Activated naive CD8-positive, alpha-beta T cell (primary cell): Measurements from ENCODE around the gene PCDH19.
A peak's percentile ranks its signal among the peaks of the same experiment; 100 is the strongest.
"Not testable (repeated sequence)": the region's sequence is repeated elsewhere in the genome, so short reads cannot be mapped to it uniquely, and the experiment has no call there.

Source experiments
- H3K27ac Mint-ChIP-seq: one replicate; pipeline ENCODE4 v1.8.0; 2021; ENCODE audit warnings: mixed read lengths
- H3K27me3 Mint-ChIP-seq: one replicate; pipeline ENCODE4 v1.8.0; 2021; ENCODE audit warnings: mixed read lengths
- H3K36me3 Mint-ChIP-seq: one replicate; pipeline ENCODE4 v1.8.0; 2021; ENCODE audit warnings: mixed read lengths
- H3K4me1 Mint-ChIP-seq: one replicate; pipeline ENCODE4 v1.8.0; 2021; ENCODE audit warnings: low read depth, mixed read lengths
- H3K4me3 Mint-ChIP-seq: one replicate; pipeline ENCODE4 v1.8.0; 2021; ENCODE audit warnings: mild to moderate bottlenecking, mixed read lengths
- H3K9me3 Mint-ChIP-seq: one replicate; pipeline ENCODE4 v1.8.0; 2021; ENCODE audit warnings: low read depth, mixed read lengths

Gene PCDH19

DNA sequence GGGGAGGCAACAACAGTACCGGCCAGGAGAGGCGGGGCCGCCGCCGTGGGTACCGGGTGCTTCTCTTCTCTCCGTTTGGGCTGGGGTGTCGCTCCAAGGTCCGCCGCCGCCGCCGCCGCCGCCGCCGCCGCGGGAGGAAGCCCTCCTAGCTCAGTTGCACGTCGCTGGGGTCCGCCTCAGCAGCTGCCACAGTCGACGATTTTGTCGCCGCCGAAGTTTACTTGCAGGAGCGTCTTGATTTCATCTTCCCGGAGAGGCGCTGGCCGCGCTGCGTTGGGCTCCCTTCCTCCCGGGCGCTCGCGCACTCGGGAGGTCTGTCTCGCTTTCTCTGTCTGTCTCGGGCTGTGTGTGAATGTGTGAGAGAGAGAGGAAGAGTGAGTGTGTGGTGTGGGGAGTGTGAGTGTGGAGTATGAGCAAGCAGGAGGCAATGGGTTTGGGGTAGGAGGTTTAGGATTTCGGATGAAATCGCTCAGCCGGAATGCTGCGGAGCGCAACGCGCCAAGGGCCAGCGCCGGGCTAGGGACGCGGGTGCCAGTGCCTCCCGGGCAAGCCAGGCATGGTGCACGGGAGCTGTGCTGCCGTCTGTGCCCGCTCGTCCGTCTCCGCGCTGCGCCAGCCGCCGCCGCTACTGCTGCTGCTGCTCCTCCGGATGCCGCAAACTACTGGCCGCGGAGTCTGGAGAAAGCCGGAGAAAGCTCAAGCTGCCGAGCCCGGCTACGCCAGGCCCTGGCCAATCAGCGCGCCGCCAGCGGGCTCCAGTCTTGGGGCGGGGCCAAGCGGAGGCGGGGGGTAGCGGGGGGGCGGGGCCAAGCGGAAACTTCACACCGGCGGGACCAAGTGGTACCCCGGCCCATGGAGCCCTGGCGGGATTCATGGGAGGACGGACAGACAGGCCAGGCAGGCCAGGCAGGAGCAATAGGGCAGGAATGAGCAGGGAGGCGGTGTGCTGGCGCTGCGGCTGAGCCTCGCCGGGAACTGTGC, at the start of gene PCDH19:
PCDH19 (minus strand) TSS at position 664 of the 981 bp plus-strand sequence. CDS start 1,676 bp downstream, outside the sequence.
- no peaks in the 10 kb centered on the region for H3K36me3 Mint-ChIP-seq
- no peaks in the 10 kb centered on the region for H3K9me3 Mint-ChIP-seq
- H3K27ac Mint-ChIP-seq, result no peak within 1 kb of the TSS
- peaks cover 24% of the 10 kb centered on the region for H3K27me3 Mint-ChIP-seq
- peak within 1 kb of the TSS; percentile 87 for H3K4me3 Mint-ChIP-seq
- peaks cover 24% of the 10 kb centered on the region for H3K4me1 Mint-ChIP-seq

GRCh38 chrX:100449696-100450608, 39.9 kb upstream of the PCDH19 start:
- no peaks in the 10 kb centered on the region for H3K4me1 Mint-ChIP-seq
- H3K4me3 Mint-ChIP-seq, result no peak overlapping the region
- H3K9me3 Mint-ChIP-seq, result no peaks in the 10 kb centered on the region
- H3K27ac Mint-ChIP-seq, result no peak overlapping the region
- H3K27me3 Mint-ChIP-seq, result peaks cover 10% of the 10 kb centered on the region
- no peaks in the 10 kb centered on the region for H3K36me3 Mint-ChIP-seq

- Mint-ChIP-seq H3K4me1 (no peaks in the 10 kb centered on the region), H3K27me3 (peaks cover 9% of the 10 kb centered on the region), H3K36me3 (no peaks in the 10 kb centered on the region), H3K27ac (no peak overlapping the region), H3K9me3 (no peaks in the 10 kb centered on the region), H3K4me3 (no peak overlapping the region)
Measured at GRCh38 chrX:100447655-100448397, 37.8 kb upstream of the PCDH19 start.

- H3K27ac Mint-ChIP-seq, result no peak overlapping the region
- no peaks in the 10 kb centered on the region for H3K27me3 Mint-ChIP-seq
- H3K4me3 Mint-ChIP-seq, result no peak overlapping the region
- no peaks in the 10 kb centered on the region for H3K9me3 Mint-ChIP-seq
- no peaks in the 10 kb centered on the region for H3K36me3 Mint-ChIP-seq
- H3K4me1 Mint-ChIP-seq, result no peaks in the 10 kb centered on the region
Measured at GRCh38 chrX:100445593-100445992, 35.5 kb upstream of the PCDH19 start.

DNA sequence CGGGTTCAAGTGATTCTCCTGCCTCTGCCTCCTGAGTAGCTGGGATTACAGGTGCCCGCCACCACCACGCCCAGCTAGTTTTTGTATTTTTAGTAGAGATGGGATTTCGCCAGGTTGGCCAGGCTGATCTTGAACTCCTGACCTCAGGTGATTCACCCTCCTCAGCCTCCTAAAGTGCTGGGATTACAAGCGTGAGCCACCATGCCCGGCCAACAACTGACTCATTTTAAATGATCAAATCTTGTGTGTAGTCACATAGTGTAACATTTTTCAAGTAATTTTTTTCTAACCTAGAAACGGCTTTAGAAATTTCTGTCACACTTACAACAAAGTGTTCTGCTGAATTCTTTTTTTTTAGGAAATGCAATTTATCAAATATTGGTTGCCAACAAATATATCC, 31.2 kb upstream of the PCDH19 start:
- not testable (repeated sequence) for H3K36me3 Mint-ChIP-seq, H3K27ac Mint-ChIP-seq, H3K4me1 Mint-ChIP-seq, H3K4me3 Mint-ChIP-seq, H3K27me3 Mint-ChIP-seq, H3K9me3 Mint-ChIP-seq

GRCh38 chrX:100440006-100440405, 29.9 kb upstream of the PCDH19 start:
- H3K27ac Mint-ChIP-seq, result no peak overlapping the region
- H3K4me3 Mint-ChIP-seq, result no peak overlapping the region
- no peaks in the 10 kb centered on the region for H3K27me3 Mint-ChIP-seq
- H3K4me1 Mint-ChIP-seq, result no peaks in the 10 kb centered on the region
- no peaks in the 10 kb centered on the region for H3K9me3 Mint-ChIP-seq
- no peaks in the 10 kb centered on the region for H3K36me3 Mint-ChIP-seq

DNA sequence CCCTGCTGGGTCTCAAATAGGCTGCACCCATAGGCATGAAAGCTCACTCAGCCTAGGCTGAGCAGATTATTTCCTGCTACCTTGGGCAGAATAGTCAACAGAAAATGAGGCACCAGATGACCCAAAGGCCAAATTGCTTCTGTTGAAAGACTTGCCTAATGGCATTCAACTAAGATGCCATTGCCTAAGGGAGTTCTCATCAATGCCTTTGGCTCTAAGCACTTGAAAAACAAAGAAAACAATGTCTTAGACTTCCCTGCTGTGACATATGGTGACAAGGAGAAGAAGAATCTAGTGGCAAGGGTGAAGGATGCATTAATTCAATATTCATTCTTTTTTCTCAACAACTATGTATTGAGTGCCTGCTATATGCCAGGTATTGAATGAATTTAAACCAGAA, 25.7 kb upstream of the PCDH19 start:
- Mint-ChIP-seq H3K27ac (no peak overlapping the region), H3K9me3 (no peaks in the 10 kb centered on the region), H3K4me3 (no peak overlapping the region), H3K4me1 (no peaks in the 10 kb centered on the region), H3K36me3 (no peaks in the 10 kb centered on the region), H3K27me3 (no peaks in the 10 kb centered on the region)

DNA sequence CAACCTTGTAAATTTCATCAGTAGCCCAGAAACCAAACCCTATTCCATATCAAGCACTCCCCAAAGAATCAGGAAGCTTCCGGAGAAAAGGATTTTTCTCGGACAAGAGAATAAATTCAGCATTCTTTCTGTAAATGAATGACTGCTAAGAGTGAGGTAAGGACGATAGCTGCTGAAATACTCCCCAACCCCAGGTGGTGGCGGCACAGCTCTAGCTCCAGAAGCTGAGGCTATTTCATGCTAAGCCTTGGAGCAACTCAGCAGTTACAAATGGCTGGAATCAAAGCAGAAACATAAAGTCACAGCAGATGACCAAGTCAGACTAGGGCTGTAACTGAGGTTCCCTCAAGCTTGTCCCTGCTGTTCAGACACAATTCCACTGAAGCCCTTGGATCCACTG, 13.9 kb upstream of the PCDH19 start:
- Mint-ChIP-seq H3K9me3 (no peaks in the 10 kb centered on the region), H3K27me3 (peaks cover 4% of the 10 kb centered on the region), H3K4me3 (no peak overlapping the region), H3K36me3 (no peaks in the 10 kb centered on the region), H3K4me1 (no peaks in the 10 kb centered on the region), H3K27ac (no peak overlapping the region)

DNA sequence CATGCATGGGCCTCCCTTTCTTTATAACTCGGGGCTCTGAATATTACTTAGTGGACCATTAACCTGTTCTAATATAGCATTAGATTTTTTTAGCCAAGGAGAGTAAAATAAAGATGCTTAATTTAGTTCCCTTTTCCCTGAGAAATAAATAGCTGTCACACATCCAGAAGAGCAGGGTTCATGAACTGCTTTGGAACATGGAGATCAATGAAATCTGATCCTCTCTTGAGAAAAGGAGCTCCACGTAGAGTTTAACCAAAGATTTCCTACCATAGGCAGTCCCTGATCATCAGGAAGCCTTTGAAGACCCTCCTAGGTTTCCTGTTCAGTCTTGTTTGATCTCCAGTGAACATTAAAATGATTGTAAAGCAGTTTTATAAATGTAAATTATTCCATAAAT, 8.5 kb upstream of the PCDH19 start:
- H3K27ac Mint-ChIP-seq, result no peak overlapping the region

DNA sequence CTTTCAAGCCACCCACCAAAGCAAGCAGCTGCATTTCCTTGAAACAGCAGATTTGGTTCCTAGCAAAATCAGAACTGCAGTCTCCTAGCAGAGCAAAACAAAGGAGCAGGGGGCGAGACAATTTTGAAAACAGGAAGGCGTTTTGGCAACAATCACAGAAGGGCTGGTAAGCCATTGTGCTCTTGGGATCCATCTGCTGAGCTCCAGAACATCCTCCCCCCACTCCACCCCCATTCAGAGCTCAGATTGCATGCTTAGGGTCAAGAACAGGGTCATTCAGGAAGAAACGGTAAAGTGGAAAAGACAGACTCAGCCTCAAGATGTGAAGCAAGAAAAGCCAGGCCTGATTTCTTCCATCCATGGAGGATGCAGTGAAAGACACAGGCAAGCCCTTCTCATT, 7.6 kb upstream of the PCDH19 start:
- peaks cover 6% of the 10 kb centered on the region for H3K4me1 Mint-ChIP-seq
- no peak overlapping the region for H3K4me3 Mint-ChIP-seq
- peaks cover 10% of the 10 kb centered on the region for H3K27me3 Mint-ChIP-seq
- H3K36me3 Mint-ChIP-seq, result no peaks in the 10 kb centered on the region
- H3K27ac Mint-ChIP-seq, result no peak overlapping the region
- no peaks in the 10 kb centered on the region for H3K9me3 Mint-ChIP-seq

More for the DNA sequence above, 8.5 kb upstream of the PCDH19 start:
- H3K9me3 Mint-ChIP-seq, result no peaks in the 10 kb centered on the region
- H3K4me3 Mint-ChIP-seq, result no peak overlapping the region
- H3K36me3 Mint-ChIP-seq, result no peaks in the 10 kb centered on the region
- H3K27me3 Mint-ChIP-seq, result peaks cover 4% of the 10 kb centered on the region
- H3K4me1 Mint-ChIP-seq, result no peaks in the 10 kb centered on the region

DNA sequence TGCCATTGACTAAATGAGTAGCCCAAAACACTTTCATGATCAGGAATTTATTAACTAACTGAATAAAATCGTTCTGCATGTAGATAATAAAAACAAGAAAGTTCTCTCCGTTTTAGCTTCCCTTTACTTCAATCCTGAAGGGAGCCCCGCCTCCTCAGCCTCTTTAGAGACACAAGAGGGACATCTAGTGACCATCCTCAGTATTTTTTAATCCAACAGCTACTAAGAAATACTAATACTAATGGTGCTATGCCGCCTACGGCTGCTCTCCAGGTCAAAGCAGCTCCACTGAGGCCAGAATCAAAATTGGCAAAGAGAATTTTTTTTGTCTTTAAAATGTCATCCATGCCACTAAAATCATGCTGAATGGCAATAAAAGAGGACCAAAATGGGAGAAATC, 3.2 kb upstream of the PCDH19 start:
- Mint-ChIP-seq H3K4me3 (peak overlapping the region; percentile 40), H3K4me1 (peaks cover 22% of the 10 kb centered on the region), H3K27me3 (peaks cover 10% of the 10 kb centered on the region), H3K27ac (no peak overlapping the region), H3K9me3 (no peaks in the 10 kb centered on the region), H3K36me3 (no peaks in the 10 kb centered on the region)

DNA sequence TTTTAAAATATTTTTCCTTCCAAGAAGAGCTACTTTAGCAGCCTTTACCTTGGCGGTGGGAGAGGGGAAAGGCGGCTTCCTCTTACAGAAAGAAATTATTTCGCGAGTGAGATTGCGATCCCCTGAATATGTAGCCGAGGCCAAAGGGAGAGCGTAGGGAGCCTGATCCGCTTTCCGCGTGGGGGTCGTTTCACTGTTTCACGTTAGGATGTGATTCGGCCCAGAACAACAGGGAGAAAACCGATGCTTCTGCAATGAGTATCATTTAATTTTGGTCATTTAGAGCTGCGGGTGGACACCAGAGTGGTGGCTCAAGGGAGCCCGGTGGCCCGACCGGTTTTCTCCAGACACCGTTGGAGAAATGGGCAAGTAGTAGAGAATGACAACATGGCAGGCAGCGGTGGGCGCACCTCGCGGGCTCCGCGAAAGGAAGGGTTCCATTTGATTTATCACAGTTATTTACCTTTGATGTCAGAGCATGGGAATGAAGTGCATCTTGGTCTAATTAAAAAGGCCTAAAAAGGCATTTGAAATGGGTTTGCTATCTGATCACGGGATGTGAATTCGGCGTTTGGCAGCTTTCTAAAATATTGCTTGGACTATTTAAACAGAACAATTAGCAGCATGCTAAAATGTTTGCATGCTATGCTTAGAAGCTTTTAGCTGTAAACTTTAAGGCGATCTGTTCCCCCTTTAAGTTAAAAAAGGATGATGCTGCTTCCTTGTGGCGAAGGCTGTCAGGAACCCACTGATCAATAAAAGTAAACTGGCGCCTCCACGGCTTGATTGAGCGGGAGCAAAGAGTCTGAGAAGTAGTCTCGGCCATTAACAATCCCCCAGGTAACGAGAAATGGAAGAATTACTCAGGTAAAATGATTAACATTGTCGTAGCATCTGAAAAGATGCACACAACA, 2.0 kb upstream of the PCDH19 start:
- Mint-ChIP-seq H3K36me3 (no peaks in the 10 kb centered on the region), H3K9me3 (no peaks in the 10 kb centered on the region), H3K27me3 (peaks cover 10% of the 10 kb centered on the region), H3K4me3 (peak overlapping the region; percentile 53), H3K27ac (no peak overlapping the region), H3K4me1 (peaks cover 22% of the 10 kb centered on the region)

- H3K27me3 Mint-ChIP-seq, result peaks cover 16% of the 10 kb centered on the region
- no peak overlapping the region for H3K27ac Mint-ChIP-seq
- H3K4me3 Mint-ChIP-seq, result peak overlapping the region; percentile 67
Measured at GRCh38 chrX:100410901-100411801, 1.1 kb upstream of the PCDH19 start.

More at GRCh38 chrX:100410901-100411801, 1.1 kb upstream of the PCDH19 start:
- Mint-ChIP-seq H3K4me1 (peaks cover 22% of the 10 kb centered on the region), H3K9me3 (no peaks in the 10 kb centered on the region), H3K36me3 (no peaks in the 10 kb centered on the region)
